Medulla oblongata (tissue), 1 donor: ENCODE measurements around the gene DDX42.
"Not testable (repeated sequence)": the region's sequence is repeated elsewhere in the genome, so short reads cannot be mapped to it uniquely, and the experiment has no call there.

ENCODE experiments used
- DNase-seq: peaks from one replicate; pipeline ENCODE4 v3.0.0-alpha.2; 2015; ENCODE audit errors: extremely low spot score

The DDX42 gene

GRCh38 chr17:63780928-63781327 is 7.0 kb downstream of the DDX42 start:
- DNase-seq = no peak

DNA sequence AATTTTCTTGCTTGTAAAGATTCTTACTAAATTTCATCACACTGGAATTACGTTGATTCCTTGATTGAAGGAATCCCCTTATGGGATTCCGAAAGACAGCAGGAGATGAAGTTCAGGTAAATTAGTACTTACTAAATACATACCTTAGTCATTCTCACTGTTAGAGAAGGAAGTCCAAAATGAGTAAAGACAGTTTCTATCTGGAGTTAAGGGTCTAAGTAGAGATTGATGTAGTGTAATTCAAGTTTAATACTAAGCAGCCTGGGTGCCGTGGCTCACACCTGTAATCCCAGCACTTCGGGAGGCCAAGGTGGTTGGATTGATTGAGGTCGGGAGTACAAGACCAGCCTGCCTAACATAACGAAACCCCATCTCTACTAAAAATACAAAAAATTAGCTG is 9.6 kb downstream of the DDX42 start:
- no peak for DNase-seq

DNA sequence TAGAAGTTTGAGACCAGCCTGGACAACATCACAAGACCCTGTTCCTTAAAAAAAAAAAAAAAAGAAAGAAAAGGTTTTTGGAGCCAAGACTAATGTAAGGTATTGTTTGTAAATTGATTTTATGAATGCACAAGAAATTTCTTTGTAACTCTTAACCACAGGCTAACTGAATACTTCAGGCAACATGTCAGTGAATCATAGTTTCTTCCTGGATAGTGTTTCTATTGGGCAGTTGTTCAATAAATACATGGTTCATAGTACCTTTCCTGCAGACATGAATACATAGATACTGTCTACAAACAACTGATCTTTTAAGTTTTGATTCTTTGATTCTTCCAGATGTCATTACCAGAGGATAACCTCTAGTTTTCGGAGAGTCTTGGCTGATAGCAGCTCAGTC is 11.6 kb downstream of the DDX42 start:
- no peak for DNase-seq

GRCh38 chr17:63786117-63786516 is 12.1 kb downstream of the DDX42 start:
- no peak for DNase-seq

DNA sequence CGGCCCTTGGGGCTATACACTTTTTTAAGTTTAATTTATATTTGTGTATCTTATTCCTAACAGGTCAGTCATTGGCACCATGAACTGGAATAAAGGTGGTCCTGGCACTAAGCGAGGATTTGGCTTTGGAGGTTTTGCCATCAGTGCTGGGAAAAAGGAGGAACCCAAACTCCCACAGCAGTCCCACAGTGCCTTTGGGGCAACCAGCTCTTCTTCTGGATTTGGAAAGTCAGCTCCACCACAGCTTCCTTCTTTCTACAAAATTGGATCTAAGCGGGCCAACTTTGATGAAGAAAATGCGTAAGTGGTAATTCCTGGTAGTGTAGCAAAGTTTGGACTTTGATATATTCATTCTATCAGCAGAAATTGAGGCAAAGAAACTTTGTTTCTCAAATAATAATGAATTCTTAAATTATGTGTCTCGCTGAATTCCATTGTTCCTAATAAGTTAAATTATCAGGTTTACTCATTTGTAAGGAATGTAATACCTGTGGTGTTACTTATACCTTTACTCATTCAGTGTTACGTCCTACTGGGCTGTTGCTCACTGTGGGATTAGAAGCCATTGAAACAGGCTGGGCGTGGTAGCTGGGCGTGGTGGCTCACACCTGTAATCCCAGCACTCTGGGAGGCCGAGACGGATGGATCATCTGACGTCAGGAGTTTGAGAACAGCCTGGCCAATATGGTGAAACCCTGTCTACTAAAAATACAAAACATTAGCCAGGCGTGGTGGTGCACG is 13.2 kb downstream of the DDX42 start:
- DNase-seq = no peak

DNA sequence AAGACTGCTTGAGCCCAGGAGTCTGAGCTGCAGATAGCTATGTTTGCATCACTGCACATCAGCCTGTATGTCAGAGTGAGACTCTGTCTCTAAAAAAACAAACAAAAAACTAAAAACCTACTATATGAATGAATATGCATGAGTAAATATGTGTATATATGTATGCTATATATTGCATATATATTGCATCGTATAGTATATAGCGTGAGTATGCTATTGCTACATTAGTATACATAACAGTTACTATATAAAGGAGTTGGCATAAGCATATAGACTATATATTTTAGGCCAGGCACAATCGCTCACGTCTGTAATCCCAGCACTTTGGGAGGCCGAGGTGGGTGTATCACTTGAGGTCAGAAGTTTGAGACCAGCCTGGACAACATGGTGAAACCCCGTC is 16.1 kb downstream of the DDX42 start:
- DNase-seq = no peak

GRCh38 chr17:63792055-63792729 is 18.2 kb downstream of the DDX42 start:
- DNase-seq = no peak

DNA sequence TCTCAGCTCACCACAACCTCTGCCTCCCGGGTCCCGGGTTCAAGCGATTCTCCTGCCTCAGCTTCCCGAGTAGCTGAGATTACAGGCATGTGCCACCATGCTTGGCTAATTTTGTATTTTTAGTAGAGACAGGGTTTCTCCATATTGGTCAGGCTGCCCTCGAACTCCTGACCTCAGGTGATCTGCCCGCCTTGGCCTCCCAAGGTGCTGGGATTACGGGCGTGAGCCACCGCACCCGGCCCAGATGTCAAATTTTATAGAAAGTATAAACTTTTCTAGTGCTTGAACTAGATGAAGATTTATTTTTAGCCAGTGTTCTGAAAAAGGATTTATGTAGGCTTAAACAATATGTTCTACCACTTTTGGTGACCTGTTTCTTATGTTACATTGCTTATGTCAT is 22.4 kb downstream of the DDX42 start:
- not testable (repeated sequence) for DNase-seq

DNA sequence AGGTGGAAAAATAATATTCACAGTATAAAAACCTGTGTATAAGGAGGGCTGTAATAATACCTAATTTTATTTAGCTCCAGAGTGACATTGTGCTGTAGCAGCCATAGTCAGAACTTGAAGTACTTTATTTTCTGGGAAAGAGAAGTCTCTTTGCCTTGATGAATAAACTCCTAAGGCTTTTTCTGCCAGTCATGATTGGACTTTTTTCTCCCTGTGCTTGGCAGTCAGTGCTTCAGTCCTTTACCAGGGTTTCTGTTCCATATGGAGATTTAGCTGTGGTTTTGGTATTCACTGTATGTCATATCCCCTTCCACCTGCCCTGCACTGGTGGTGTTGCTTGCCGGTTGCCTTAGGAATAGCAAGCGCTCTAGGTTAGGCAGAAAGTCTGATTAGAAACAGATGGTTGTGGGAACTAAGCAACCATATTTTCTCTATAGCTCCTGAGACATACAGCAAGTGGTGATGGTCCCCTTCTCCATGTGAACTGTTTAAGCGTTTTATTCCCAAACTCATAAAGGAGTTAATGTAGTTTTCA is 24.7 kb downstream of the DDX42 start:
- no peak for DNase-seq

DNA sequence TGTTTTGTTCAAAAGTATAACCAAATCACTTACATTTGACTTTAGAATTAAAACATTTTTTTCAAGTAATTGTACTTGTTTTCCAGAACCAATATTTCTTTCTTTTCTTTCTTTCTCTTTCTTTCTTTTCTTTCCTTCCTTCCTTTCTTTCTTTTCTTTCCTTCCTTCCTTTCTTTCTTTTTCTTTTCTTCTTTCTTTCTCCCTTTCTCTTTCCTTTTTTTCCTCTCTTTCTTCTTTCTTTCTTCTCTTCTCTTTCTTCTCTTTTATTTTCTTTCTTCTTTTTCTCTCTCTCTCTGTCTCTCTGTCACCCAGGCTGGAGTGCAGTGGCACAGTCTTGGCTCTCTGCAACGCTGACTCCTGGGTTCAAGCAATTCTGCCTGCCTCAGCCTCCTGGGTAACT is 26.8 kb downstream of the DDX42 start:
- DNase-seq = no peak

DNA sequence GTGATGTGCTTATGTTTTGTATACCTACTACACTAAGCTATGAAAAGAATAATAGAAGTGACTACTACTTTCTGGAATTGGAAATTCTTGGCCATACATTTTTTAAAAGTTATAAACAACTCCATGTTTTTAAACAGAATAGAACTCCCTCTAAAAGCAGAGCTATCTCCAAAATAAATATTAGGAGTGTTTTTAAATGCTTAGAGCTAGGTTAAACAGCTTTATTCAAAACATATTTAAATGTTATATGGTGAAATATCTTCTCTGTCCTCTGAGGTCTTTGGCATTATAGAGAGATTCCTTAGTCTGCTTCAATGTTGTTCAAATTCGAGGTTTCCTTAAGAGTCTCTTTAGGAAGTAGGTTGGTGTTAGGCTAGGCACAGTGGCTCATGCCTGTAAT is 30.4 kb downstream of the DDX42 start:
- no peak for DNase-seq

- DNase-seq = no peak
Measured at GRCh38 chr17:63805591-63805990, 31.6 kb downstream of the DDX42 start.

DNA sequence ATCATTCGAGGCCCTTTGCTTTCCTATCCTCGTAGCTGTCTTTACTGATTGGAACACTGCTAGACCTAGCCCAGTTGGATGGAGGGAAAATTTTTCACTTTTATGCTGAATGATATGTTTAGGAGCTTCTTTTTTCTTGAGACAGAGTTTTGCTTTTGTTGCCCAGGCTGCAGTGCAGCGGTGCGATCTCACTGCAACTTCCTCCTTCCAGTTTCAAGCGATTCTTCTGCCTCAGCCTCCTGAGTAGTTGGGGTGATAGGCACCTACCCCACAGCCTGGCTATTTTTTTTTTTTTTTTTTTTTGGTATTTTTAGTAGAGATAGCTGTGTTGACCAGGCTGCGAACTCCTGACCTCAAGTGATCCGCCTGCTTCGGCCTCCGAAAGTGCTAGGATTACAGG is 36.0 kb downstream of the DDX42 start:
- DNase-seq = no peak

DNA sequence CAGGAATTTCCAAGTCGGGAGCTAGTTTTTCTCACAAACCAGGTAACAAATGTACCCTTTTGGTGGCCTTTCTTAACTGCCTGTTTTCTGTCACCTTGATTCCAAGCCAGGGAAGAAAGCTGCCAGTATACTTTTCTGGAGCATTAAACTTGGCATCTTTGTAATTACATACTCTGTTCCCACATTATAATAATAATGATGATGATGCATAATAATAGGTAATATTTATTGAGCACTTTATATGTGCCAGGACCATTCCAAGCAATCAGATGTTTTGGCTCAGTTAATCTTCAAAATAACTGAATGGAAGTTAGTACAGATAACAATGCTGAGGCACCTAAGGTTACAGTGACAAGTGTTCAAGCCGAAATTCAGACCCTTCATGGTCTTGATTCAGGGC is 42.2 kb downstream of the DDX42 start:
- DNase-seq = no peak

- no peak for DNase-seq
Measured at GRCh38 chr17:63816669-63817068, 42.7 kb downstream of the DDX42 start.

DNA sequence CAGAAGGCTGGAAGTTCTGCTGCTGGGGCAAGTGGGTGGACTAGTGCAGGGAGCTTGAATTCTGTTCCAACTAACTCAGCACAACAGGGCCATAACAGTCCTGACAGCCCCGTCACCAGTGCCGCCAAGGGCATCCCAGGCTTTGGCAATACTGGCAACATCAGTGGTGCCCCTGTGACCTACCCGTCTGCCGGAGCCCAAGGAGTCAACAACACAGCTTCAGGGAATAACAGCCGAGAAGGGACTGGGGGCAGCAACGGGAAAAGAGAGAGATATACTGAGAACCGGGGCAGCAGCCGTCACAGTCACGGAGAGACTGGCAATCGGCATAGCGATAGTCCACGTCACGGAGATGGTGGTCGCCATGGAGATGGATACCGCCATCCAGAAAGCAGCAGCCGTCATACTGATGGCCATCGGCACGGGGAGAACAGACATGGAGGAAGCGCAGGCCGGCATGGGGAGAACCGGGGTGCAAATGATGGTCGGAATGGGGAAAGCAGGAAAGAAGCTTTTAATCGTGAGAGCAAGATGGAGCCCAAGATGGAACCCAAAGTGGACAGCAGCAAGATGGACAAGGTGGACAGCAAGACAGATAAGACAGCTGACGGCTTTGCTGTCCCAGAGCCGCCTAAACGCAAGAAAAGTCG is 43.9 kb downstream of the DDX42 start:
- DNase-seq = no peak

GRCh38 chr17:63819131-63819530 is 45.2 kb downstream of the DDX42 start:
- DNase-seq = no peak

GRCh38 chr17:63819585-63820537 is 45.9 kb downstream of the DDX42 start:
- DNase-seq = no peak

DNA sequence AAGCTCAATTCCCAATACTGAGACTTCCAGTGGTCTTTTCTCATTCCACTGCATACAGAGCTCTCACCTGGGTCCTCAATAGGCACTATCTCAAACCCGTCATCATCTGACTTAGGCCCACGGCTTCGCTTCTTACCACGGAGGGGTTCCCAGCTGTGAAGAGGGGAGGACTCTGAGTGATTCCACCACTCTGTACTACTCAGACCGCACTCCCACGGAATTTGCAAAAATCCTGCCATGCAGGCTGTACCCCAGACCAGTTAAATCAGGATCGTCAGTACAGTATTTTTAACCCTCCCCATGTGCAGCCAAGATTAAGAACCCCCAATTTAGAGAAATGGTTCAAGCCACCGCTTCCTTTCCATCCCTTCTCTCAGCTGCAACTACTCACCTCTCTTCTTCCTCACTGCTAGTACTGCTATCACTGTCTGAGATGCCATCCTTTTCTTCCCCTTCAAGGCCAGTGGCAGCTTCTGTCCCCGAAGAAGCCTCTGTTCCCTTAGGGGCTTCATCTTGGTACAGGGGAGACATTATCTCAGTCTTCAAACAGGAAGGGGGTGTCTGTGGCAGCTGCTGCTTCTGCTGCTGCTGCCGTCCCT is 47.1 kb downstream of the DDX42 start:
- no peak for DNase-seq

DNA sequence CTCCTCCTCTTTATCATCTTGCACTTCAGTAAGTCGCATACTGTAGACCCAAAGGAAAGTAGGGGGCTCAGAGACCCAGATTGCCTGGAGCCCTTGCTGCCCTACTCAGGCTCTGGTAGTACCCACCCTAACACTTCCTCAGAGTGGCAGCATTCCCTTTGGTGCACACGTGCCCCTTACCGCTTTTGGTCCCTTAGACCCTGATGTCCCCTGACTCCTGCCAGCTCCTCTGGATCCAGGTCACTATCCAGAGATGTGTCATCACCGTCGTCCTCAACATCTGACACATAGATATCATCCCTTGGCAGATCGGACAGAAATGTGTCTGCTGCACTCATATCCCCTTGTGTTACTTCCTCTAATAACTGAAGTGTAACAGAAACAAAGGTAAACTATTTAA is 47.8 kb downstream of the DDX42 start:
- no peak for DNase-seq

DNA sequence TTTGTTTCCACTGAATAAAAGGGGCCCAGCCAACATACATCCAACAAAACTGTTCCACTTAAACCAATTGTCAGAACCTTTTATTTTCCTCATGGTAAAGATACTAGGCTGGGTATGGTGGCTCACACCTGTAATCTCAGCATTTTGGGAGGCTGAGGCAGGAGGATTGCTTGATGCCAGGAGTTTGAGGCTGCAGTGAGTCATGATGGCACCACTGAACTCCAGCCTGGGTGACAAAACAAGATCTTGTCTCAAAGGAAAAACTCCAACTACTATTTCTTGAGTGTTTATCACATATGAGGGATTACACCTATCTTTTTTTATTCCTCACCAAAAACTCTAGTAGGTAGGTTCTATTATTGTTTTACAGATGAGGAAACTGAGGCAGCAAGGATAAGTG is 48.6 kb downstream of the DDX42 start:
- no peak for DNase-seq
